Fibroblast of lung (primary cell): ENCODE data around the gene CASKIN2. TPM values are rescaled to one million over a fixed set of nuclear protein-coding genes. Genes with fewer than 3 reads are reported as not detected.
"Not testable (repeated sequence)": the region's sequence is repeated elsewhere in the genome, so short reads cannot be mapped to it uniquely, and the experiment has no call there.

Experiments used
- DNase-seq, 2 donors: peaks; one replicate each; pipeline versions ENCODE4 v3.0.0 to v3.0.0-alpha.2; 2010; ENCODE audit warnings: low read depth in 2 of 2
- H2AFZ ChIP-seq: 2 replicates; pipeline ENCODE4 v1.5.1; 2012; ENCODE audit warnings: low read length, control low read depth, inconsistent platforms
- H3K27ac ChIP-seq: 2 replicates; pipeline ENCODE4 v1.5.1; 2011; ENCODE audit warnings: low read length, control low read depth; ENCODE audit not compliant: insufficient read depth
- H3K27me3 ChIP-seq: 2 replicates; pipeline ENCODE4 v1.5.1; 2011; ENCODE audit warnings: mild to moderate bottlenecking, low read length; ENCODE audit not compliant: control insufficient read depth, insufficient read depth
- H3K36me3 ChIP-seq: 2 replicates; pipeline ENCODE4 v1.5.1; 2011; ENCODE audit warnings: low read length; ENCODE audit not compliant: control insufficient read depth, insufficient read depth
- H3K4me1 ChIP-seq: 2 replicates; pipeline ENCODE4 v1.5.1; 2011; ENCODE audit warnings: low read length; ENCODE audit not compliant: control insufficient read depth, insufficient read depth; ENCODE audit errors: extremely low read depth
- H3K4me2 ChIP-seq: 2 replicates; pipeline ENCODE4 v1.5.1; 2011; ENCODE audit warnings: low read length, control low read depth; ENCODE audit not compliant: insufficient read depth; ENCODE audit errors: extremely low read depth
- H3K4me3 ChIP-seq, 4 experiments: fragments of 200-600 bp in 1 of 4; sonication (generic) in 1 of 4; replicated peaks in 1 of 4; 2 replicates each; pipeline ENCODE4 v1.5.1; 2011 to 2016; ENCODE audit warnings: low read length in 4 of 4, low read depth in 3 of 4, mild to moderate bottlenecking in 3 of 4, control low read depth in 2 of 4, inconsistent platforms in 1 of 4, mixed read lengths in 1 of 4; ENCODE audit not compliant: insufficient read depth in 1 of 4; ENCODE audit errors: control extremely low read depth in 1 of 4
- H3K79me2 ChIP-seq: 2 replicates; pipeline ENCODE4 v1.5.1; 2012; ENCODE audit warnings: mild to moderate bottlenecking, low read length, inconsistent platforms; ENCODE audit not compliant: control insufficient read depth, insufficient read depth
- H3K9ac ChIP-seq: 2 replicates; pipeline ENCODE4 v1.5.1; 2011; ENCODE audit warnings: mild to moderate bottlenecking, low read length, control low read depth; ENCODE audit not compliant: insufficient read depth
- H3K9me3 ChIP-seq: 2 replicates; pipeline ENCODE4 v1.5.1; 2012; ENCODE audit warnings: low read depth, low read length; ENCODE audit not compliant: control insufficient read depth, insufficient read depth
- H4K20me1 ChIP-seq: 2 replicates; pipeline ENCODE4 v1.5.1; 2011; ENCODE audit warnings: low read length; ENCODE audit not compliant: control insufficient read depth, insufficient read depth; ENCODE audit errors: extremely low read depth
- EZH2 ChIP-seq: IDR thresholded peaks from 2 replicates; pipeline ENCODE4 v1.5.1; 2012; ENCODE audit warnings: low read length, control low read depth, mild to moderate bottlenecking; ENCODE audit errors: missing control alignments
- polyA plus RNA-seq, 2 donors: library from polyadenylated mRNA; depleted of rRNA in 1 of 2; stranded (reverse) in 1 of 2; unstranded in 1 of 2; fragments of >200 nt; gene quantifications; 2 replicates each; pipeline ENCODE4 v1.2.1, GENCODE V29; 2011 to 2012; ENCODE audit warnings: missing spikeins in 1 of 2
- total RNA-seq: library from RNA; depleted of rRNA; stranded (reverse); fragments of >200 nt; gene quantifications from 2 replicates; pipeline ENCODE4 v1.2.1, GENCODE V29; 2014
- TF ChIP-seq, protein P1 (sequence below), 2 donors: IDR thresholded peaks in 1 of 2; conservative IDR thresholded peaks in 1 of 2; 1 replicate in 1 of 2; 2 replicates in 1 of 2; pipeline ENCODE4 v1.5.1; 2011 to 2012; ENCODE audit warnings: low read length in 2 of 2, control low read depth in 1 of 2, inconsistent platforms in 1 of 2, low read depth in 1 of 2, mild to moderate bottlenecking in 1 of 2

CASKIN2 gene
- total and polyA plus RNA-seq, 2 donors (not counting 1 experiment from before 2014, with no cell fraction given) = 3.4 to 8.3 TPM

DNA sequence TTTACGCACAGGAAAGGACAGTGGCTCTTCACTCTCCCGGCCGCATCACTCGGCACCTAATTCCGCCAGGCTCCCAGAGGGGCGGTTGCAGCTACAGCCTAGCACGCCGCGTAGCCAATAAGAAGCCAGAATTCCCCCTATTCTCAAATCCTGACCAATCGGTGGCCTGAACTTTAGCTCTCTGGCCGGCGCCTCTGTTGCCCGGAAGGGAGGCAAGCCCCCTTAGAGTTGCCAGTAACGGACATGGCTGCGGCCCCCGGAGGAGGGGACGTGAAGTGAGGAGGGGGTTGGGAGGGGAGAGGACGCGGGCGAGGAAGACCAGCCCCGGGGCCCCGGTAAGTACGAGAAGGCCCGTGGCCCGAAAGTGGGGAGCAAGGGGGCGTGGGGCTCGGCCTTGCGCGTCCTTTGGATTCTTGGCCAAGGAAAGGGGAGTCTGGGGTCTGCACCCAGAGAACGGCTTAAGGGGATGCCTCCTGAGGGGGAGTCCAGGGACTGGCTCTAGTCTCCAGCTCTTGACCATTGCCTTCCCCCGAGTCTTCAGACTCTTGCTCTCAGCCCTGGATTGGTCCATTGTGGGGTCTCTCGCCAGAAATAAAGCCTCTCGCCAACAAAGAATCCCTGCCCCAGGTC lies 58.8 kb downstream of the CASKIN2 start, which contains the start of gene TMEM94:
TMEM94 (plus strand) TSS at position 219 of the 630 bp plus-strand sequence. CDS start 15,271 bp downstream, outside the sequence.
- Histone ChIP-seq H3K4me3 (peak within 1 kb of the TSS; percentile 87 to 99 (median 97)), H3K4me2 (peak within 1 kb of the TSS; percentile 86), H4K20me1 (no peaks in the 10 kb centered on the region), H3K4me1 (no peaks in the 10 kb centered on the region), H3K9ac (peak within 1 kb of the TSS; percentile 89), H2AFZ (peak within 1 kb of the TSS; percentile 86), H3K27ac (peak within 1 kb of the TSS; percentile 89), H3K9me3 (no peaks in the 10 kb centered on the region), H3K79me2 (peaks cover 3% of the 10 kb centered on the region), H3K27me3 (no peaks in the 10 kb centered on the region), H3K36me3 (no peaks in the 10 kb centered on the region)
- DNase-seq = peak; percentile 96 to 98
- TF ChIP-seq EZH2 = no peak
- TF ChIP-seq, protein P1, sequence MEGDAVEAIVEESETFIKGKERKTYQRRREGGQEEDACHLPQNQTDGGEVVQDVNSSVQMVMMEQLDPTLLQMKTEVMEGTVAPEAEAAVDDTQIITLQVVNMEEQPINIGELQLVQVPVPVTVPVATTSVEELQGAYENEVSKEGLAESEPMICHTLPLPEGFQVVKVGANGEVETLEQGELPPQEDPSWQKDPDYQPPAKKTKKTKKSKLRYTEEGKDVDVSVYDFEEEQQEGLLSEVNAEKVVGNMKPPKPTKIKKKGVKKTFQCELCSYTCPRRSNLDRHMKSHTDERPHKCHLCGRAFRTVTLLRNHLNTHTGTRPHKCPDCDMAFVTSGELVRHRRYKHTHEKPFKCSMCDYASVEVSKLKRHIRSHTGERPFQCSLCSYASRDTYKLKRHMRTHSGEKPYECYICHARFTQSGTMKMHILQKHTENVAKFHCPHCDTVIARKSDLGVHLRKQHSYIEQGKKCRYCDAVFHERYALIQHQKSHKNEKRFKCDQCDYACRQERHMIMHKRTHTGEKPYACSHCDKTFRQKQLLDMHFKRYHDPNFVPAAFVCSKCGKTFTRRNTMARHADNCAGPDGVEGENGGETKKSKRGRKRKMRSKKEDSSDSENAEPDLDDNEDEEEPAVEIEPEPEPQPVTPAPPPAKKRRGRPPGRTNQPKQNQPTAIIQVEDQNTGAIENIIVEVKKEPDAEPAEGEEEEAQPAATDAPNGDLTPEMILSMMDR (conservative IDR thresholded peaks at IDR 0.05 in 1 of 2, IDR thresholded peaks at IDR 0.05 in 1 of 2; ENCODE audit: low read depth in 1 of 2, low read length in 2 of 2) = no peak

DNA sequence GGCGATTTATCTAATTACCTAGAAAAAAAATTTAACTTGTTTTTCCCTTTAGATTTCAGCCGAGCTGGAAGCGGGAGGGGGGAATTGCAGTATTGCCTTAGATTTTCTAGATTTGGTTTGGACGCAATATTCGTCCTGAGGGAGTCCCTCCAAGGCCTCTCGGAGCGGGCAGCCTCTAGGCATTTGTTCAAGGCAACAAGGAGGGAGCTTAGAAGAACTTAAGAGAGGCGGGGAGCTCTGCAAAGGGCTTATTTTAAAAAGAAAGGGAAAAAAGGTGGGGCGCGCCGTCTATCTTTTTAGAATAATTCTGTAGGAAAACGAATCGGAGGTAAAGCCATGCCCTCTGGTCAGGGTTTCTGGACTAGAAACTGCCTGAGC lies 59.3 kb downstream of the CASKIN2 start:
- DNase-seq = no peak
- H3K9me3 ChIP-seq = no peaks in the 10 kb centered on the region
- no peaks in the 10 kb centered on the region for H3K36me3 ChIP-seq
- TF ChIP-seq, protein P1 (conservative IDR thresholded peaks at IDR 0.05 in 1 of 2, IDR thresholded peaks at IDR 0.05 in 1 of 2; ENCODE audit: low read depth in 1 of 2, low read length in 2 of 2) = no peak
- no peak for TF ChIP-seq EZH2
- H3K9ac ChIP-seq = peak overlapping the region; percentile 57
- H3K4me1 ChIP-seq = no peaks in the 10 kb centered on the region
- H3K4me3 ChIP-seq = peak overlapping the region; percentile 10 to 99 (median 80)
- peak overlapping the region; percentile 72 for H2AFZ ChIP-seq
- H3K27ac ChIP-seq = peak overlapping the region; percentile 89
- H3K27me3 ChIP-seq = no peaks in the 10 kb centered on the region
- H3K4me2 ChIP-seq = peak overlapping the region; percentile 86
- H4K20me1 ChIP-seq = no peaks in the 10 kb centered on the region
- H3K79me2 ChIP-seq = peaks cover 3% of the 10 kb centered on the region

DNA sequence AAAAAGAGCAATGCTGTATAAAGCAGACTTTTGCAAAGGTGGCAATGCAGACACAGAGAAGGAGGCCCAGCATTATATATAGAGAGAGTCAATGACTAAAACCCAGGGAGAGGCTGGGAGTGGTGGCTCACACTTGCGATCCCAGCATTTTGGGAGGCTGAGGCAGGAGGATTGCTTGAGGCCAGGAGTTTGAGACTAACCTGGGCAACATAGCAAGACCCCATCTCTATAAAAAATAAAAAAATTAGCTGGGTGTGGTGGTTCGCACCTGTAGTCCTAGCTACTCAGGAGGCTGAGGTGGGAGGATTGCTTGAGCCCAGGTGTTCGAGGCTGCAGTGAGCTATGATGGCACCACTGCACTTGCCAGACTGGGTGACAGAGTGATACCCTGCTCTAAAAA lies 60.7 kb downstream of the CASKIN2 start:
- not testable (repeated sequence) for H3K36me3 ChIP-seq, H3K4me1 ChIP-seq, H3K4me3 ChIP-seq, H3K4me2 ChIP-seq, H3K9ac ChIP-seq, H3K79me2 ChIP-seq, H4K20me1 ChIP-seq, H3K27ac ChIP-seq, DNase-seq, H3K9me3 ChIP-seq, H2AFZ ChIP-seq, H3K27me3 ChIP-seq
